GM18858 (cell line): ENCODE results near the gene TRPV6.

Experiments
- ATAC-seq: cut with Tn5 transposase; IDR thresholded peaks from one replicate; pipeline ENCODE4 v1.9.1; 2021; ENCODE audit not compliant: unreplicated experiment

Gene TRPV6

GRCh38 chr7:142908921-142909890 lies 23.7 kb upstream of the TRPV6 start:
- no peak for ATAC-seq

DNA sequence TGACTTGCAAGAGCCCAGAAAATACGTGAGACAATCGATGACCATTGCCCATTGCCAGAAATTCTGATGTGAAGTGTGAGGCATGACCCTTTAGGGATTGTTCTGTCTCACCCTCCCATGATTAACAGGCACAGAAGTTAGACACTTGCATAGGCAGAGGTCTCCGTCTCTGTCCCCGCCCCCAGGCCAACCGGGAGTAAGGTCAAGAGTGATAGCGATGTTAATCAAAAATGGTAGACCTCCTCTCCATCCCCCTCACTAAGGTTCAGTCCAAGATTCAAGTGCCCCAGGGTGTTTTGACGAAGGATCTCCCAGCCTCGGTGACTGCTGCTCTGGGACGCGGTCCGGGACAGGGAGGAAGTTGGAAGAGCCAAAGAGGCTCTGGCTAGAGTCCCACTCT lies 22.7 kb upstream of the TRPV6 start:
- no peak for ATAC-seq

GRCh38 chr7:142906643-142907042 lies 21.1 kb upstream of the TRPV6 start:
- ATAC-seq, result no peak

- no peak for ATAC-seq
Observed at GRCh38 chr7:142905759-142906158, 20.2 kb upstream of the TRPV6 start.

DNA sequence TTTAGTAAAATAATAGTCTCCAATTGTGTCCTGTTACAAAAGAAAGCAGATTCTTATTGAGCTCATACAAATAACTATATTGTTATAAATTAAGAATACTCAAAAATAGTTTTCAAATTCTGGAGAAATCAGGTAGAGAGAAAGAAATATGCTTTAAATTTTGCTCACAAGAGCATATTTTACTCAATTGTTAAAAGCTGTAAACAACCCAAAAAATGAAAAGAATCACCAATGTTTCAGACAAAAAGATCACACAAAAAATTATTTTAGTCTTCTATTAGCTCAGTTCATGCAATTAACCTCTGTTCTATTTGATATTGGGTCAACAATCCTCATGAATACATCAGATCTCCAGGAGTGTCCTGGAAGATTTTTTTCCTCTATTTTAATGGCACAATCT lies 18.6 kb upstream of the TRPV6 start:
- no peak for ATAC-seq

DNA sequence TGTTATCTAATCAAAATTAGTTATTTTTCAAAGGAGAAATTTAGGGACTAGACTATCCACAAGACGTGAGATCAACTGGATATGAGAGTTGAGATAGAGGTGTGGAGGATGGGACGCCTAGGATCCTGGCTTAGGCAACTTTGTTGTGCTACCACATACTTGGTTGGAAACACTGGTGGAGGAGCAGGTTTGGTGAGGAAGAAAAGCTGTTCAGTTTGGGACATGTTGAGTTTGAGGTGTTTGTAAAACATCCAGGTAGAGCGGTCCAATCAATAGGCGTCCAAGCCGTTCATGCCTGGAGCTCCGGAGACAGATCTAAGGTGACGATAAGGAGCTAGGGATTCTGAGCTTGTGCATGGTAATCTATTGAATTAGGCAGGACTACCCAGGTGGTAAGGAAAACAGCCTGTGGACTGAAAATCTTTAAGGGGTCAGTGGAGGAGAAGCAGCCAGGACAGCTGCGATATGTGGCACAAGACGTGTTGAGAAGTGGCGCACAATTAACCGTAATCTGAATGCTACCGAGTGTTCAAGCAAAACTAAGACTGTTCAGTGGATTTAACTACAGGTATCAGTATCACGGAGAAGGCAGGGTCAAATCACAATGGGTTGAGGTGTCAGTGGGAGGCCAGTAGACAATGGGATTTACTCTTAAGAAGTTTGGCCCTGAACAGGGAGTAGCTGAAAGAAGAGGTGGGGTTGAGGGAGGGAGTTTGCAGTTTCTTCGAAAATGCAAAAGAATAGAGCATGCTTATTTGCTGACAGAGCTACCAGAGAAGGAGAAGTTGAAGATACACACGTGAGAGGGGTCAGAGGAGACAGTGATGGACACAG lies 16.1 kb upstream of the TRPV6 start:
- no peak for ATAC-seq

GRCh38 chr7:142899661-142900060 lies 14.1 kb upstream of the TRPV6 start:
- no peak for ATAC-seq

GRCh38 chr7:142898377-142899170 lies 13.0 kb upstream of the TRPV6 start:
- ATAC-seq, result no peak

DNA sequence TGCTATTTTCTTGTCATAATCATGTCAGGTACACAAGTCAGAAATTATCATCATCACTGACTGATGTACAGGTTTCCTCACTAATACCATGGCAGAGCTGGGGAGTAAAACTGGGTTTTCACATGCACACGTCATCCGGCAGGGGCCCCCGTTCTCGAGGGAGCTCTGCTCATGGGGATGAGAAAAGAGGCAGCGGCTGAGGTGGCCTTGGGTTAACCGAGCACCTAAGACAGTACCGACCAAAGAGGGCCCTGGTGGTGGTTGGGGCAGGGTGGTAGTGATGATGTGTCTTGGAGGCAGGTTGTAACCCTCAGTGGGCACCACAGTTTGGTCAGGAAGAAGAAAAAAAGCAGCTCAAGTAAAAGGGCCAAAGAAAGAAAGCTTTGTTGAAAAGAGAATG lies 12.1 kb upstream of the TRPV6 start:
- no peak for ATAC-seq

- ATAC-seq, result no peak
Observed at GRCh38 chr7:142896741-142897379, 11.3 kb upstream of the TRPV6 start.

DNA sequence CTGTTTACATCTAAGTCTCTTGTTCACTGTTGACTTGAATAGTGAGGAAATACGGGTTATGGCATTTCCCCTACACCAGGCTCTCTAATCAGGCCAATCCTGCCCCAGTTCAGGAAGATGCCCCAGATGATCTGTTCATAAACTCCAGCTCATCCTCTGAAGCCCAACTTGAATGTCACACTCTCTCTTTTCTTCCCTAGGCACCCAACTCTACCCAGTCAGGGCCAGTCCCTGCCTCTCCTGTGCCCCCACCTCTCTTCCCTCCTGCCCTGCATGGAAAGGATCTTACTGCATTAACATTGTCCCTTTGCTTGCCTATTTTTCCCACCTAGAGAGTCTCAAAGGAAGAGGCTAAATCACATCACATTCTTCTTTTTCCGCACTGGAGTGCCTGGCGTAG lies 10.6 kb upstream of the TRPV6 start:
- no peak for ATAC-seq

DNA sequence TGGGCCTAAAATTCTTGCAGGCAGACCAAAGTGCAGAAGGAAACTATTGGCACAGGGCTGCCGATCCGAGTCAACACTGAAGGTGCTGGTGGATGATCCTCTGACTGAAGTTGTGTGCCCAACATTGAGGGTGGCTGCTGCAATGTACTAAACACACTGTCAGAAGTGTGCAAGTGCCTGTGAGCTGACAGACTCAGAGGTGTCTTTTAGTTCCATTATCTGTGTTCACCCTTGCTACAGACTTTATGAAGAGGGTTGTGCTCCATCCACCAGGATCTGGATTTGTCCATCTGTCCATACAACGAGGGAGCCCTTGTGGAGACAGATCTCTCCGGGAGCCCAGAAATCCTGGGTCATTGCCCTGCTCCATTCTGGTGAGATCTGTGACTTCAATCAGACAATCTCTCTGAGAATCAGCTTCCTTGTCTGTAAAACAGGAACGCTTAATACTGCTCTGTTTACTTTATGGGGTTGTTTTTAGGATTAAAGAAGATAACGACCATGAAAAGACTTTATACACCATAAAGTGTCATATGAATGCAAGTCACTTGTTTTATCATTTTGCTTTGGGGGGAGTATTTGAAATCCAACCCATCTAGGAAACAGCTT lies 9.5 kb upstream of the TRPV6 start:
- ATAC-seq, result no peak

GRCh38 chr7:142894112-142894984 lies 8.8 kb upstream of the TRPV6 start:
- no peak for ATAC-seq

- ATAC-seq, result no peak
Observed at GRCh38 chr7:142892951-142893350, 7.4 kb upstream of the TRPV6 start.

DNA sequence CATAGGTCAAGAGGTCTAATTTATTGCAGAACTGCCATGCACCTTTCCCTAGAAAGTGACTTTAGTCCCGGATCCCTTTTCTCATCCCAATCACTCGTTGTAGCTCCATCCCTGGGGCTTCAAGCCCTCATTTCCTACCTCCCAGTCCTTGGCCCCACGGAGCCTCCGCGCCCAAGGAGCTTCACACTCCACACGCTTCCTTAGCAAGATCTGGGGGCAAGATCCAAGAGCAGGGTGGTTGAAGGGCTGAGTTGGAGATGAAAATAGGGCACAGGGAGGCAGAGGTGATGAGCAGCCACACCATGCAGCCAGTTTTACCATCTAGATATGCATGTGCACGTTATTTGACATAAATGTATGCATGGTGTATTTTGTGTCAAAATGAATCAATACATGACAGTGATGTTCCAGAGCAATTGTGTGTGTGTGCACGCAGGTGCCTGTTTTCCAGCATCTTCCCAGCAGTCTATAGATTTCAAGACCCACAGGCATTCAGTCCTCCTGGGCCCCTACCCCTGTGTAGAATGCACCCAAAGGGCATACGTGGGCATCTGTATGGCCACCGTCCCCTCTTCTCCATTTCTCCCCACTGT lies 6.0 kb upstream of the TRPV6 start:
- no peak for ATAC-seq

- no peak for ATAC-seq
Observed at GRCh38 chr7:142890874-142891485, 5.4 kb upstream of the TRPV6 start.

DNA sequence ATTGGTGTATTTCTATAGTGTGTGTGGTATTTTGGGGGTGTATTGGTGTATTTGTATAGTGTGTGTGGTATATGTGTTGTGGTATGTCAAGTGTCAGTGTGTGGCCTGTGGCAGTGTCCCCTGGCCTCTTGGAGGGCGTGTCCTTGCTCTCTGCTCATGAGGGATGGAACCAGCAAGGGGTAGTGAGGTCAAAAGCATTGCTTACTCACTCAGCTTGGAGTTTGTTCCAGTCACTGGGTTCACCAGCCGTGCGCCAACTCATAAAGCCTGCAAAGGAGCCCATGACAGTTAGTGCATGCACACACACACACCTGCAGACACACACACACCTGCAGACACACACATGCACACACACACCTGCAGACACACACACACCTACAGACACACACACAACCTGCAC lies 4.3 kb upstream of the TRPV6 start:
- no peak for ATAC-seq

- no peak for ATAC-seq
Observed at GRCh38 chr7:142887282-142888015, 1.9 kb upstream of the TRPV6 start.
